ENCODE results near the gene PPAN. TPM values are rescaled to one million over a fixed set of nuclear protein-coding genes. Genes with fewer than 3 reads are reported as not detected.
A peak's percentile ranks its signal among the peaks of the same experiment; 100 is the strongest.

Gene PPAN, protein sequence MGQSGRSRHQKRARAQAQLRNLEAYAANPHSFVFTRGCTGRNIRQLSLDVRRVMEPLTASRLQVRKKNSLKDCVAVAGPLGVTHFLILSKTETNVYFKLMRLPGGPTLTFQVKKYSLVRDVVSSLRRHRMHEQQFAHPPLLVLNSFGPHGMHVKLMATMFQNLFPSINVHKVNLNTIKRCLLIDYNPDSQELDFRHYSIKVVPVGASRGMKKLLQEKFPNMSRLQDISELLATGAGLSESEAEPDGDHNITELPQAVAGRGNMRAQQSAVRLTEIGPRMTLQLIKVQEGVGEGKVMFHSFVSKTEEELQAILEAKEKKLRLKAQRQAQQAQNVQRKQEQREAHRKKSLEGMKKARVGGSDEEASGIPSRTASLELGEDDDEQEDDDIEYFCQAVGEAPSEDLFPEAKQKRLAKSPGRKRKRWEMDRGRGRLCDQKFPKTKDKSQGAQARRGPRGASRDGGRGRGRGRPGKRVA
- total RNA-seq, result 10 to 100 TPM; 21.6 to 53.8 TPM

DNA sequence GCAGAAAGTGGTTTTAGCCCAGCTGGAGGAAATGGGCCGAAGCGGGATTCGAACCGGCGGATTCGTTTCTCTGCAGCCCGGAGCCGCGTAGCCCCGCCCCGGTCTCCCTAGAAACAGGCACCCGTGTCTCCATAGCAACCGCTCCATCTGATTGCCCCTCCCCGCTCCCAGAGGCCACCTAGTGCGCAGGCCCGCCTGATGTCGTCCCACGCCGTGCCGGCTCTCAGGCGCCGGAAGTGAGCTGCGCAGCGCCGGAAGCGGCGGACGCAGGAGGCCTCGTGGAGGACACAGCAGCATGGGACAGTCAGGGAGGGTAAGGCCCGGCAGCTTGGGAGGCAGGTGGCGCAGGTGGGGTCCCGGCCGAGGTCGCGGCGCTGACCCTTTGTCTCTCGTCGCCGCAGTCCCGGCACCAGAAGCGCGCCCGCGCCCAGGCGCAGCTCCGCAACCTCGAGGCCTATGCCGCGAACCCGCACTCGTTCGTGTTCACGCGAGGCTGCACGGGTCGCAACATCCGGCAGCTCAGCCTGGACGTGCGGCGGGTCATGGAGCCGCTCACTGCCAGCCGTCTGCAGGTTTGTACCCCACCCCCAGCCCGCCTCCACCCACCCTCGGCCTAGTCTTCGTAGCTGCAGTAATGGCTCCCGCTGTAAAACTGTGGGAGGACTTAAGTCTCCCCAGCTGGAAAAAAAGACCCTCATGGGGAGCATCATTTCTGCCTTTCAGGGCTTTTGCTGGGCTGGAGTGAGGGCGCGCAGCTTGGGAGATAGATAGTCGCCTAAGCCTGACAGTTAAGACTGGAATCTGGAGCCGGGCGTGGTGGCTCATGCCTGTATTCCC, at the start of gene PPAN:
Gene PPAN (plus strand): TSS at position 263 of the 837 bp plus-strand sequence. CDS start 33 bp downstream, at position 296.
- Histone ChIP-seq H3K36me3 (peaks cover 24% of the 10 kb centered on the region), H3K27me3 (no peaks in the 10 kb centered on the region), H3K27ac (peak within 1 kb of the TSS; percentile 55), H3K9me3 (no peaks in the 10 kb centered on the region), H3K9ac (ENCODE audit: low read depth in 2 of 2, low read length in 2 of 2) (peak within 1 kb of the TSS; percentile 66 to 84), H3K4me1 (peaks cover 5% of the 10 kb centered on the region), H3K4me3 (peak within 1 kb of the TSS; percentile 82)
- intact Hi-C loops (cut with DNase I), result no loop called here
- TF ChIP-seq, protein P1, sequence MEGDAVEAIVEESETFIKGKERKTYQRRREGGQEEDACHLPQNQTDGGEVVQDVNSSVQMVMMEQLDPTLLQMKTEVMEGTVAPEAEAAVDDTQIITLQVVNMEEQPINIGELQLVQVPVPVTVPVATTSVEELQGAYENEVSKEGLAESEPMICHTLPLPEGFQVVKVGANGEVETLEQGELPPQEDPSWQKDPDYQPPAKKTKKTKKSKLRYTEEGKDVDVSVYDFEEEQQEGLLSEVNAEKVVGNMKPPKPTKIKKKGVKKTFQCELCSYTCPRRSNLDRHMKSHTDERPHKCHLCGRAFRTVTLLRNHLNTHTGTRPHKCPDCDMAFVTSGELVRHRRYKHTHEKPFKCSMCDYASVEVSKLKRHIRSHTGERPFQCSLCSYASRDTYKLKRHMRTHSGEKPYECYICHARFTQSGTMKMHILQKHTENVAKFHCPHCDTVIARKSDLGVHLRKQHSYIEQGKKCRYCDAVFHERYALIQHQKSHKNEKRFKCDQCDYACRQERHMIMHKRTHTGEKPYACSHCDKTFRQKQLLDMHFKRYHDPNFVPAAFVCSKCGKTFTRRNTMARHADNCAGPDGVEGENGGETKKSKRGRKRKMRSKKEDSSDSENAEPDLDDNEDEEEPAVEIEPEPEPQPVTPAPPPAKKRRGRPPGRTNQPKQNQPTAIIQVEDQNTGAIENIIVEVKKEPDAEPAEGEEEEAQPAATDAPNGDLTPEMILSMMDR (IDR thresholded peaks at IDR 0.05), result no peak
- DNase-seq, result peak; percentile 98

DNA sequence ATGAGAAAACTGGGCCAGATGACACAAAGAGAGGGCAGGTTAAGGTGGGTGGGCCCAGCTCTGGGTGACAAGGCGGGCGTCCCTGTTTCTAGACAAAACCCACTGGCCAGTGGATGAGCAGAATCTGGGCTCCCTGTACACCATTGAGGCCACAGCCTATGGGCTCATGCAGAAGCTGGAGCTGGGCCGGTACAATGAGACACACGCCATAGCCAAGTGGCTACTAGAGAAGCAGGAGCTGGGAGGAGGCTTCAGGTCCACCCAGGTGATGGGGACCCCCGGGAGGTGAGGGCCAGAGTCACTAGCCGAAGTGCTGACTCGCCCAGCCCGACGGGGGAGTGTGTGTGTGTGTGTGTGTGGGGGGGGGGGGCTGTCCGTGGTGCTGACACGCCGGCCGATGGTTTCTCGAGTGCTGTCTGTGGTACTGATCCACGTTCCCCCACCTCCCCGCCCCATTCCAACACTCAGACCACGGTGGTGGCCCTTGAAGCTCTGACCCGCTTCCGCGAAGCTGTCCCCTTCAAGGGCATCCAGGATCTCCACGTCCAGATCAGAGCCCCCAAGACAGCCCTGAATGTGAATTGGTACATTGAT, 44.3 kb upstream of the PPAN start:
- Histone ChIP-seq H3K4me1 (no peaks in the 10 kb centered on the region), H3K36me3 (no peaks in the 10 kb centered on the region), H3K27ac (no peak overlapping the region), H3K27me3 (no peaks in the 10 kb centered on the region), H3K4me3 (no peak overlapping the region), H3K9ac (ENCODE audit: low read depth in 2 of 2, low read length in 2 of 2) (no peak overlapping the region), H3K9me3 (no peaks in the 10 kb centered on the region)
- intact Hi-C loops (cut with DNase I), result no loop called here
- DNase-seq, result no peak
- TF ChIP-seq, protein P1 (IDR thresholded peaks at IDR 0.05), result no peak

DNA sequence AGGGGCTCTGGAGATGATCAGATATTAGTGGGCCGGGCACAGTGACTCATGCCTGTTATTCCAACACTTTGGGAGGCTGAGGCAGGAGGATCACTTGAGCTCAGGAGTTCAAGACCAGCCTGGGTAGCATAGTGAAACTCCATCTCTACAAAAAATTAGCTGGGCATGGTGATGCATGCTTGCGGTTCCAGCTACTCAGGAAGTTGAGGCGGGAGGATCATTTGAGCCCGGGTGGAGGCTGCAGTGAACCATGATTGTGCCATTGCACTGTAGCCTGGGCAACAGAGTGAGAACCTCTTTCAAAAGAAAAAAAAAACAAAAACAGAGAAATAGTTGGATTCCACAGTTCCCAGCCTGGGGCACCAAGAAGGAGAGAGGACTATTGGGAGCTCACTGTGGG, 38.0 kb upstream of the PPAN start:
- H3K4me1 ChIP-seq, result no peaks in the 10 kb centered on the region
- no peaks in the 10 kb centered on the region for H3K27me3 ChIP-seq
- H3K9ac ChIP-seq (ENCODE audit: low read depth in 2 of 2, low read length in 2 of 2), result no peak overlapping the region
- intact Hi-C loops (cut with DNase I), result no loop called here
- no peak for DNase-seq
- no peak overlapping the region for H3K27ac ChIP-seq
- H3K9me3 ChIP-seq, result no peaks in the 10 kb centered on the region
- H3K4me3 ChIP-seq, result no peak overlapping the region
- TF ChIP-seq, protein P1 (IDR thresholded peaks at IDR 0.05), result no peak
- no peaks in the 10 kb centered on the region for H3K36me3 ChIP-seq

DNA sequence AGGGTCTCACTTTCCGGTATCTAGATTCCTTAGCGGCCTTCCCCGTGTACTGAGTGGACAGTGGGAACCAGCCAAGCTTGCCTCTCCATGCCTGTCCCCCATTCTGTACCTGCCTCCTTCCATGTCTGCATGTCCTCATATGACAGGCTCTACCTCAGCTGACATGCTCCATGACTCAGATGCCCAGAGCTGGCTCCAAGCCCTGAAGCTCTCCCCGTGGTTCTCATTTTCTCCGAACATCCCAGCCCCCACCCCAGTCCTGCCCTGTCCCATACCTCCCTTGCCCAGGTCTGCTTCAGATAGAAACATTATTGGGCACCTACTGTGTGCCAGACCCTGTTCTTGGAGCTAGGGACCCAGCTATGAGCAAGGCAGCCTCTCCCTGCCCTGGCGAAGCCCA, 37.1 kb upstream of the PPAN start:
- no peak overlapping the region for H3K9ac ChIP-seq (ENCODE audit: low read depth in 2 of 2, low read length in 2 of 2)
- H3K4me3 ChIP-seq, result no peak overlapping the region
- no peaks in the 10 kb centered on the region for H3K36me3 ChIP-seq
- H3K27ac ChIP-seq, result no peak overlapping the region
- intact Hi-C loops (cut with DNase I), result no loop called here
- DNase-seq, result no peak
- TF ChIP-seq, protein P1 (IDR thresholded peaks at IDR 0.05), result no peak
- H3K9me3 ChIP-seq, result no peaks in the 10 kb centered on the region
- no peaks in the 10 kb centered on the region for H3K4me1 ChIP-seq
- H3K27me3 ChIP-seq, result no peaks in the 10 kb centered on the region

DNA sequence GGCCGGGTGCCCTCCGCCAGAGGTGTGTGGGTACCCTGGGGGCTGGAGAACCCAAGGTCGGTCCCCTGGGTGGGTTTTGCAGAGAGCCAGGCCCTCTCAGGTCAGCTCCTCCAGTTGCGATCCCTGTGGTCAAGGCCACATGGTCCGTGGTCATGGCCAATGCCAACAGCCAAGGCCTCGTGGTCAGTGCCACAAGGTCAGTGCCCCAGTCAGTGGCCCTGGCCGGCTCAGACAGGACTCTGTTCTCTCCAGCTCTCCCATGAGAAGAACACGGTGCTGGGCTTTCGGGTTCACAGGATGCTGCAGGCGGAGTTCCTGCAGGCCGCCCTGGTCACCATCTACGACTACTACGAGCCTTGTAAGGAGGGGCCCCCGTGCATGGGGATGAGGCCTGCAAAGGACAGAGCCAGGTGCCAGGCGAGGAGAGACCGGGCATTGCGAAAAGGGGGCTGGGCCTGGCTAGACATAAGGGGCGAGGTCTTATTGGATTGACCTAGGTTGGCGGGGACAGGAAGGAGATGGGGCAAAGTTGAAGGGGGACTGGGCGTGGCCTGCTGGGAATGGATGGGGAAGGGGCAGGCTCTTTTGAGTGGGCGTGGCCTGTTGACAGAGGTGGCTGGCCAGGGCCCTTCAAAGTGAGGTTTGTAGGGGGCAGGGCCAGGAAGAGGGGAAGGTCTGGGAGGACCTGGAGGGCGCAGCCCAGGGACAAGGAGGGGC, 35.3 kb upstream of the PPAN start:
- intact Hi-C loops (cut with DNase I), result no loop called here
- Histone ChIP-seq H3K4me3 (no peak overlapping the region), H3K9me3 (no peaks in the 10 kb centered on the region), H3K36me3 (no peaks in the 10 kb centered on the region), H3K27me3 (no peaks in the 10 kb centered on the region), H3K9ac (ENCODE audit: low read depth in 2 of 2, low read length in 2 of 2) (no peak overlapping the region), H3K27ac (no peak overlapping the region), H3K4me1 (no peaks in the 10 kb centered on the region)
- no peak for DNase-seq
- TF ChIP-seq, protein P1 (IDR thresholded peaks at IDR 0.05), result no peak
